Esophagus muscularis mucosa (tissue), 4 donors: Measurements from ENCODE around the gene C14orf180. TPM values are rescaled to one million over a fixed set of nuclear protein-coding genes. Genes with fewer than 3 reads are reported as not detected.

Experiments
- DNase-seq: peaks from one replicate; pipeline ENCODE4 v3.0.0-alpha.2; 2017; ENCODE audit errors: extremely low spot score
- H3K27ac ChIP-seq, 4 donors: fragments of 200-600 bp; sonication (generic); replicated peaks in 1 of 4; 1 replicate in 3 of 4; 2 replicates in 1 of 4; pipeline ENCODE4 v1.5.1; 2016 to 2019; ENCODE audit warnings: mild to moderate bottlenecking in 1 of 4
- H3K27me3 ChIP-seq, 4 donors: fragments of 200-600 bp; sonication (generic); one replicate each; pipeline versions ENCODE4 v1.5.1 to v1.6.0; 2016 to 2019
- H3K36me3 ChIP-seq, 4 donors: fragments of 200-600 bp; sonication (generic); one replicate each; pipeline ENCODE4 v1.5.1; 2016 to 2019
- H3K4me1 ChIP-seq, 4 donors: fragments of 200-600 bp; sonication (generic); one replicate each; pipeline ENCODE4 v1.5.1; 2016 to 2019
- H3K4me3 ChIP-seq, 4 donors: fragments of 200-600 bp; sonication (generic); 1 replicate in 2 of 4; 2 replicates in 2 of 4; pipeline ENCODE4 v1.5.1; 2016 to 2019; ENCODE audit warnings: mild to moderate bottlenecking in 4 of 4, moderate library complexity in 1 of 4
- H3K9me3 ChIP-seq, 4 donors: fragments of 200-600 bp; sonication (generic); 1 replicate in 3 of 4; 2 replicates in 1 of 4; pipeline ENCODE4 v1.5.1; 2016 to 2019
- CTCF ChIP-seq, 3 experiments: fragments of 200-600 bp in 2 of 3; fragments of 450-650 bp in 1 of 3; sonication (generic) in 2 of 3; IDR thresholded peaks; one replicate each; pipeline ENCODE4 v1.5.1; 2017 to 2019; ENCODE audit warnings: antibody characterized with exemption in 3 of 3, mild to moderate bottlenecking in 2 of 3, moderate library complexity in 1 of 3
- EP300 ChIP-seq: sonication (generic); formaldehyde crosslinking; IDR thresholded peaks from one replicate; pipeline ENCODE4 v1.6.1; 2017; ENCODE audit warnings: antibody characterized with exemption
- POLR2A ChIP-seq: fragments of 450-650 bp; IDR thresholded peaks from one replicate; pipeline ENCODE4 v1.6.1; 2017; ENCODE audit warnings: antibody characterized with exemption, moderate library complexity, mild to moderate bottlenecking, low read depth
- POLR2AphosphoS5 ChIP-seq, 2 donors: sonication (generic); formaldehyde crosslinking; IDR thresholded peaks; one replicate each; pipeline ENCODE4 v1.6.1; 2017; ENCODE audit warnings: antibody characterized with exemption in 2 of 2
- WGBS: methylation state at CpG from one replicate; pipeline ENCODE4 v1.1.5; 2018; 5-methylcytosine and 5-hydroxymethylcytosine counted together
- intact Hi-C: fragments of 100-400 bp; cut with DNase I; formaldehyde crosslinking; loops from one replicate; pipeline ENCODE4 v1.15.1; 2023
- total RNA-seq, 4 donors: library from RNA; depleted of rRNA; stranded (reverse); fragments of >200 nt; gene quantifications; one replicate each; pipeline versions ENCODE4 v1.1.0 to v1.2.1, GENCODE V29; 2016

The C14orf180 gene
- total RNA-seq, 4 donors from 2014 or later, result 0.42 TPM; not detected in 3

- DNase-seq, result no peak
- intact Hi-C loops, result no loop called here
Measured at GRCh38 chr14:104576232-104576969, 3.2 kb upstream of the C14orf180 start.

GRCh38 chr14:104576970-104577332, 2.6 kb upstream of the C14orf180 start:
- Histone ChIP-seq H3K4me1 (peaks cover 13 to 28% (median 20%) of the 10 kb centered on the region in 4 donors), H3K9me3 (no peaks in the 10 kb centered on the region), H3K27me3 (peaks cover 0 to 76% (median 0%) of the 10 kb centered on the region in 4 donors), H3K36me3 (no peaks in the 10 kb centered on the region), H3K27ac (no peak overlapping the region), H3K4me3 (no peak overlapping the region)
- TF ChIP-seq CTCF (IDR thresholded peaks at IDR 0.05) (no peak), EP300 (no peak), POLR2AphosphoS5 (IDR thresholded peaks at IDR 0.05) (no peak), POLR2A (no peak)
- intact Hi-C loops, result no loop called here
- no CpG with 5 or more reads among the region's 9 CpGs for WGBS
- no peak for DNase-seq

More at GRCh38 chr14:104576232-104576969, 3.2 kb upstream of the C14orf180 start:
- H3K27me3 ChIP-seq, result peaks cover 0 to 78% (median 0%) of the 10 kb centered on the region in 4 donors
- no peak overlapping the region for H3K27ac ChIP-seq
- H3K36me3 ChIP-seq, result no peaks in the 10 kb centered on the region
- WGBS, result 68% methylated on average over 16 of the region's 16 CpGs
- TF ChIP-seq EP300 (no peak), POLR2AphosphoS5 (IDR thresholded peaks at IDR 0.05) (no peak), POLR2A (no peak), CTCF (IDR thresholded peaks at IDR 0.05) (no peak)
- peaks cover 10 to 23% (median 17%) of the 10 kb centered on the region in 4 donors for H3K4me1 ChIP-seq
- H3K4me3 ChIP-seq, result no peak overlapping the region
- no peaks in the 10 kb centered on the region for H3K9me3 ChIP-seq

- intact Hi-C loops, result no loop called here
- no peak for DNase-seq
- H3K4me1 ChIP-seq, result peaks cover 13 to 33% (median 25%) of the 10 kb centered on the region in 4 donors
- H3K9me3 ChIP-seq, result no peaks in the 10 kb centered on the region
- H3K36me3 ChIP-seq, result no peaks in the 10 kb centered on the region
- peaks cover 0 to 75% (median 0%) of the 10 kb centered on the region in 4 donors for H3K27me3 ChIP-seq
- TF ChIP-seq CTCF (IDR thresholded peaks at IDR 0.05) (no peak), POLR2A (no peak), POLR2AphosphoS5 (IDR thresholded peaks at IDR 0.05) (no peak), EP300 (no peak)
- no peak overlapping the region for H3K27ac ChIP-seq
- no peak overlapping the region for H3K4me3 ChIP-seq
- WGBS, result no CpG with 5 or more reads among the region's 12 CpGs
Measured at GRCh38 chr14:104577426-104577825, 2.1 kb upstream of the C14orf180 start.

DNA sequence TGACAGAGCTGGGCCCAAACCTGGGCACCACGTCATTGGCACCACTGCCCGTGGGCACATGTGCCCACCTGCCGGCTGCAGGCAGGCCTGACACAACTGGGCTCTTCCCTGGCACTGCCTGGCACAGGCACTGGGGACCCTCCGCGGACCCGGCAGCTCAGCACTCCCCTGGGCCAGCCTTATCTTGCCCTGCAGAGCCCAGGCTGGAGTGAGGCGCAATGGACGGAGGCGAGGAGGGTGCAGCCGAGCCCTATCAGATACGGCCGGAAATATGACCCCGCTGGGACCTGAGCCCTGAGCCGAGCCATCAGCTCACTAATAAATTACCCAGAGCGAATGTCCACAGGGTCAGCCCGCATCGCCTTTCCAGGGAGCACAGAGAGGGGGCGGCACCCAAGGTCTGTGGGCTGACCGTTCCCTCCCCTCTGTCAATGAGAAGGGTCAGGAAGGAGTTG, 1.7 kb upstream of the C14orf180 start:
- WGBS, result 80% methylated on average over 16 of the region's 19 CpGs
- no peak overlapping the region for H3K27ac ChIP-seq
- TF ChIP-seq CTCF (IDR thresholded peaks at IDR 0.05) (no peak), POLR2AphosphoS5 (IDR thresholded peaks at IDR 0.05) (no peak), EP300 (no peak), POLR2A (no peak)
- H3K9me3 ChIP-seq, result no peaks in the 10 kb centered on the region
- no peak for DNase-seq
- no peaks in the 10 kb centered on the region for H3K36me3 ChIP-seq
- H3K4me3 ChIP-seq, result no peak overlapping the region
- H3K27me3 ChIP-seq, result peaks cover 0 to 75% (median 0%) of the 10 kb centered on the region in 4 donors
- peaks cover 13 to 37% (median 29%) of the 10 kb centered on the region in 4 donors for H3K4me1 ChIP-seq
- intact Hi-C loops, result no loop called here
